ENCODE results near the gene LPIN3.

LPIN3 gene

DNA sequence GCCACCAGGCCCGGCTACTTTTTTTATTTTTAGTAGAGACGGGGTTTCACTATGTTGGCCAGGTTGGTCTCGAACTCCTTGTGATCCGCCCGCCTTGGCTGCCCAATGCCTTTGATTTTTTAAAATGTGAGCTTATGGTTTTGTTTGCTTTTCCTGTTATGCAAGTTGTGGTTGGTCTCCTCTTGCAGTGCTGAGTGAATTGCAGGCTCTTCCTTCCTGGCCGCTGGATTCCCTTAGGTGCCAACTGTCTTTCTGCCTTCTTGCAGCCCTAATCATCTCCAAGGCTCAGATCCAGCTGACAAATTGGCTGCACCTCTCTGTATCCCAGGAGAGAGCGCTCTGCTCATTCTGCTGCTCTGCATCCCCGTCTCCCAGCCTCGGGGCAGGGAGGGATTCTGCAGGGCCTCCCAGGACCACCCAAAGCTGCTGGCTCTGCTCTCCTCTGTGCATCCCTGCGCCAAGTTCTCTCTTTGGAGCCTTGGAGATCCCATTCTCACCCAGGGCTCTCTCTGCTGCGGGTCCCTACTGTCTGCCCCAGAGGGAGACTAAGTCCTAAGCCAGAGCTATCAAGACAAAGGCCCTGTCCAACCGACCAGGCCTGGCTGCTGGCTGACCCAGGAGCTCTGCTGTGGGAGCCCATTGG is 40.1 kb downstream of the LPIN3 start:
- TF ChIP-seq POLR2AphosphoS5 (IDR thresholded peaks at IDR 0.05; ENCODE audit: borderline replicate concordance, low read depth, low read length) (no peak), FOXP2 (optimal IDR thresholded peaks at IDR 0.05; ENCODE audit: control extremely low read depth, extremely low read length, insufficient read depth) (no peak), EZH2 (IDR thresholded peaks at IDR 0.05) (no peak)
- H3K36me3 ChIP-seq (ENCODE audit: insufficient read depth, low read length), result no peaks in the 10 kb centered on the region
- no peaks in the 10 kb centered on the region for H3K9me3 ChIP-seq (ENCODE audit: low read depth, low read length)
- no peak overlapping the region for H3K9ac ChIP-seq (ENCODE audit: insufficient read length)
- no peak for DNase-seq (ENCODE audit: low read depth, low spot score)
- 0 out of 2 replicates have a peak overlapping the region, but pooled peaks have one; percentile 9 for H3K4me3 ChIP-seq
- no peak overlapping the region for H3K27ac ChIP-seq

DNA sequence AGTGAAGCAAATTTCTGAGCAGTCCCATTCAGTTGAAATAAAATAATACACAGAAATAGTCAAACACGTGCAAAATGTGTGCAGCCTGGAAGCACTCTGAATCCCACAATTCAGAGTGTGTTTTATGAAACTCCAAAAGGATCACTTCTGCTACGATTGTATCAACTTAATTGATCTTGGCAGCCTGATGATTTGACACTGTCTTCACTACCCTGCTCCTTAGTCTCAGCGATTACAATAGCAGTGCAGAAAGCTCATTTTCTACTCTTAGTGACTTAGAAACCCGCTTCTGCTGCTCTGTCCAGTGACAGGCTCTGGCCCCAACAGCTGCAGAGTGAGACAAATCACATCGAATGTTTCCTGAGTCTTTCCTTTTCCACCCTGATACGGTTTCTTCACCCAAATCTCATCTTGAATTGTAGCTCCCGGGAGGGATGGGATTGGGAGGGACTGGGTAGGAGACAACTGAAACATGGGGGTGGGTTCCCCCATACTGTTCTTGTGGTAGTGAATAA is 42.2 kb downstream of the LPIN3 start:
- TF ChIP-seq POLR2AphosphoS5 (IDR thresholded peaks at IDR 0.05; ENCODE audit: borderline replicate concordance, low read depth, low read length), result no peak
- no peak for TF ChIP-seq EZH2 (IDR thresholded peaks at IDR 0.05)
- TF ChIP-seq FOXP2 (optimal IDR thresholded peaks at IDR 0.05; ENCODE audit: control extremely low read depth, extremely low read length, insufficient read depth), result no peak
- Histone ChIP-seq H3K9me3 (ENCODE audit: low read depth, low read length) (no peaks in the 10 kb centered on the region), H3K9ac (ENCODE audit: insufficient read length) (no peak overlapping the region), H3K27ac (no peak overlapping the region), H3K4me3 (no peak overlapping the region), H3K36me3 (ENCODE audit: insufficient read depth, low read length) (no peaks in the 10 kb centered on the region)
- DNase-seq (ENCODE audit: low read depth, low spot score), result no peak

DNA sequence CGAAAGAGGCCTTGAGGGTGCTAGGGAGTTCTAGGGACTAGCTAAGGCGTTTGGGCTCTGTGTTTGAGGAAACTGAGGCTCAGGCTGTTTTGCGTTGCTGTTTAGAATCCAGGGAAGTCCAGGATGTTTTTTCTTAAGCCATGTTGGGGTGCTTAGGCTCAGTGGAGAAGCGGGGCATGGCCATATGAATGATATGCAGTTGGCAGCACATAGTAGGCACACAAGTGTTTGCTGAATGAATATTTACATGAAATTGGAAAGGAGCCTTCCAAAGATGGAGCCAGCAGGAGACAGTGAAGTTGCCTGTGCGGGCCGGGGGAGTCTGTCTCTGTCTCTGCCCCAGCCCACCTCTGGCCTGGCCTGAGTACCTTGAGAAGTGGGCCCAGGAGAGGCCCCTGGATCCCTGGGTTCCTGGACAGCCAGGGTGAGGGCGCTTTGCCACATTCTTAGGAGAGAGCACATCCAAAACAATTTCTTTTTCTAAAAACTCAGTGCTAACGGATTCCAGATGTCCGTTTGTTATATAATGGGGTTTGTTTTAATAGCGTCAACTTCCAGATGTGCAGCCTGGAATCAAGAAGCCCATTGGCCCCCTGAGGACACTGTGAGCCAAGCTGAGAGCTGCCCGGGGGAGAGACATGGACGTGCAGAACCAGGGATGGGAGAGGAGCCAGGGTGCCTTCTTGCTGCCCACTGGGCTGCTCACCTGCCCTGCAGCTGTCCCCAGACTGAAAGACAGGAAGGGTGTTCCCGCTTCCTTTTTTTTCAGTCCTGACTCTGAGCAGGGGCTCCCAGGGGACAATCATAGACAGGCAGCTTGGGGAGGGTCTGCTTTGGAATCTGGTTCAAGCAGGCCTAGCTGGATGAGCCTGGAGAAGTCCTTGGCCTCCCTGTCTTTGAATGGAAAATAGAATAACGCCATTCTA is 46.1 kb downstream of the LPIN3 start:
- DNase-seq (ENCODE audit: low read depth, low spot score), result peak; percentile 24
- no peak for TF ChIP-seq FOXP2 (optimal IDR thresholded peaks at IDR 0.05; ENCODE audit: control extremely low read depth, extremely low read length, insufficient read depth)
- no peak for TF ChIP-seq EZH2 (IDR thresholded peaks at IDR 0.05)
- TF ChIP-seq POLR2AphosphoS5 (IDR thresholded peaks at IDR 0.05; ENCODE audit: borderline replicate concordance, low read depth, low read length), result no peak
- H3K36me3 ChIP-seq (ENCODE audit: insufficient read depth, low read length), result no peaks in the 10 kb centered on the region
- H3K9ac ChIP-seq (ENCODE audit: insufficient read length), result no peak overlapping the region
- no peak overlapping the region for H3K27ac ChIP-seq
- H3K4me3 ChIP-seq, result peak overlapping the region; percentile 34; the same call in 1 of the 2 replicates
- H3K9me3 ChIP-seq (ENCODE audit: low read depth, low read length), result no peaks in the 10 kb centered on the region

DNA sequence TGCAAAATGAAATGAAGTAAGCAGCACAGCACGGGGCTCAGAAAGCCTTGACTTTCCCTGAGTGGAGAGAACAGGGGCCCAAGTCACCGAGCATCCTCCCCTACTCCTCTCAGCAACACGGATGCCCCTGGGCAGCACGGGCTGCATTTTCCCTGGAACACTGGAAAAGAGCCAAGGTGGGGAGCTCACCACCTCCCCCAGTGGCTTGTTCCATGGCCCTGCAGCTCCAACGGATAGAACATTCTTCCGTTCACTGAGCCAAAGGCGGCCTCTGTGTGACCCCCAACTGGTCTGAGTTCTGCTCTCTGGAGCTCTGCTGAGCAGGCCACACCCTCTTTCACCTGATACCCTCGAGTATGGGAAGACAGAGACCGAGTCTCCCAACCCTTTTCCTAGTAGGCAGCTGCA is 46.8 kb downstream of the LPIN3 start:
- H3K4me3 ChIP-seq, result no peak overlapping the region
- DNase-seq (ENCODE audit: low read depth, low spot score), result no peak
- no peaks in the 10 kb centered on the region for H3K36me3 ChIP-seq (ENCODE audit: insufficient read depth, low read length)
- TF ChIP-seq POLR2AphosphoS5 (IDR thresholded peaks at IDR 0.05; ENCODE audit: borderline replicate concordance, low read depth, low read length) (no peak), EZH2 (IDR thresholded peaks at IDR 0.05) (no peak), FOXP2 (optimal IDR thresholded peaks at IDR 0.05; ENCODE audit: control extremely low read depth, extremely low read length, insufficient read depth) (no peak)
- no peak overlapping the region for H3K27ac ChIP-seq
- no peaks in the 10 kb centered on the region for H3K9me3 ChIP-seq (ENCODE audit: low read depth, low read length)
- no peak overlapping the region for H3K9ac ChIP-seq (ENCODE audit: insufficient read length)

DNA sequence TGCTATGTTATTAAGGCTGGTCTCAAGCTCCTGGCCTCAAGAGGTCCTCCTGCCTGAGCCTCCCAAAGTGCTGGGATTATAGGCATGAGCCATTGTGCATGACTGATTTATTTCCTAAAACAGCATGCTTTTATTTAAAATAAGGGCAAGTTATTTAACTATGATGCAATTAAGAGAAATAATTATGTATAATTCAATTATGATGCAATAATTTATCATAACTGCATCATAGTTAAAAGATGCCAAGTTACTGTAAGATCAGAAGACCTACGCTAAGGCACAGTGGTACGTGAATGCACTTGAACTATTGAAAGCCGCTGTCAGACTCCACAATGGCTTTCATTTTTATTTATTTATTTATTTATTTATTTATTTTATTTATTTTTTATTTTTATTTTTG is 50.3 kb downstream of the LPIN3 start:
- Histone ChIP-seq H3K9me3 (ENCODE audit: low read depth, low read length) (no peaks in the 10 kb centered on the region), H3K9ac (ENCODE audit: insufficient read length) (no peak overlapping the region), H3K4me3 (no peak overlapping the region), H3K36me3 (ENCODE audit: insufficient read depth, low read length) (no peaks in the 10 kb centered on the region), H3K27ac (no peak overlapping the region)
- TF ChIP-seq EZH2 (IDR thresholded peaks at IDR 0.05) (no peak), FOXP2 (optimal IDR thresholded peaks at IDR 0.05; ENCODE audit: control extremely low read depth, extremely low read length, insufficient read depth) (no peak), POLR2AphosphoS5 (IDR thresholded peaks at IDR 0.05; ENCODE audit: borderline replicate concordance, low read depth, low read length) (no peak)
- no peak for DNase-seq (ENCODE audit: low read depth, low spot score)

DNA sequence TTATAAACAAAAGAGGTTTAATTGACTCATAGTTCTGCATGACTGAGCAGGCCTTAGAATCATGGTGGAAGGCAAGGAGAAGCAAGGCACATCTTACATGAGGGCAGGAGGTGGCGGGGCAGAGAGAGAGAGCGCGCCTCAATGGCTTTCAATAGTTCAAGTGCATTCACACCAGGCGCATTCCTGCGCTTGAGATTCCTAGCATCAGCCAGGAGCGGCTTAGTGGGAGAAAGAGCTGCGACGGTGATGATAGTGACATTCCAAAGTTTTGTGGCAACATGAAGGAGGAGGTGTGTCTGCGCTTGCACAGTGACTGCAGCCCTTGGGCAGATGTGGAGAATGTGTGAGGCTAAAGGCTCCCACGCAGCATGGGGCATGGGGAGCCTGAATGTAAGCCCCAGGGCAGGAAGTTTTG is 51.0 kb downstream of the LPIN3 start:
- DNase-seq (ENCODE audit: low read depth, low spot score), result peak; percentile 59
- Histone ChIP-seq H3K9me3 (ENCODE audit: low read depth, low read length) (no peaks in the 10 kb centered on the region), H3K36me3 (ENCODE audit: insufficient read depth, low read length) (no peaks in the 10 kb centered on the region), H3K27ac (0 out of 2 replicates have a peak overlapping the region, but pooled peaks have one; percentile 57), H3K4me3 (no peak overlapping the region), H3K9ac (ENCODE audit: insufficient read length) (no peak overlapping the region)
- TF ChIP-seq FOXP2 (optimal IDR thresholded peaks at IDR 0.05; ENCODE audit: control extremely low read depth, extremely low read length, insufficient read depth), result no peak
- no peak for TF ChIP-seq EZH2 (IDR thresholded peaks at IDR 0.05)
- no peak for TF ChIP-seq POLR2AphosphoS5 (IDR thresholded peaks at IDR 0.05; ENCODE audit: borderline replicate concordance, low read depth, low read length)

DNA sequence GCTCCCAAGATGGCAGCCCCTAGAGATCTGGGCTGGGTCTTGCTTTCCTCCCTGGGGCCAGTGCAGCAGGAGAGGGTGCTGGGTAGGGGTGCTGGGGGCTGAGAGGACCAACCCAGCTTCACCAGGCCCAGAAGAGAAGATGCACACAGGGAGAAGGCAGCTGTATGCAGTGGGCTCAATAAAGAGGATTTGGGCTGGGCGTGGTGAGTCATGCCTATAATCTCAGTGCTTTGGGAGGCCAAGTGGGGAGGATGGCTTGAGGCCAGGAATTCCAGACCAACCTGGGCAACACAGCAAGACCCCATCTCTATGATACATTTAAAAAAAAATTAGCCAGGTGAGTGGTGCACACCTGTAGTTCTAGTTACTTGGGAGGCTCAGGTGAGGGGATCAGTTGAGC is 51.7 kb downstream of the LPIN3 start:
- no peak overlapping the region for H3K4me3 ChIP-seq
- DNase-seq (ENCODE audit: low read depth, low spot score), result no peak
- no peak overlapping the region for H3K9ac ChIP-seq (ENCODE audit: insufficient read length)
- TF ChIP-seq EZH2 (IDR thresholded peaks at IDR 0.05) (no peak), POLR2AphosphoS5 (IDR thresholded peaks at IDR 0.05; ENCODE audit: borderline replicate concordance, low read depth, low read length) (no peak), FOXP2 (optimal IDR thresholded peaks at IDR 0.05; ENCODE audit: control extremely low read depth, extremely low read length, insufficient read depth) (no peak)
- H3K9me3 ChIP-seq (ENCODE audit: low read depth, low read length), result no peaks in the 10 kb centered on the region
- peak overlapping the region; percentile 57; the same call in 1 of the 2 replicates for H3K27ac ChIP-seq
- H3K36me3 ChIP-seq (ENCODE audit: insufficient read depth, low read length), result no peaks in the 10 kb centered on the region

Data from SK-N-MC (cell line).